Adipocyte (in vitro differentiated cells): ENCODE results near the gene CPNE5.

Experiments
- DNase-seq: peaks from one replicate; pipeline ENCODE4 v3.0.0-alpha.2; 2015; ENCODE audit warnings: low read depth
- H3K27me3 ChIP-seq: replicated peaks from 2 replicates; pipeline ENCODE4 v1.7.0; 2013; ENCODE audit warnings: mild to moderate bottlenecking, low read length, moderate library complexity; ENCODE audit not compliant: control insufficient read depth, insufficient read depth
- H3K36me3 ChIP-seq: 2 replicates; pipeline ENCODE4 v1.7.0; 2013; ENCODE audit warnings: low read length, mild to moderate bottlenecking, moderate library complexity; ENCODE audit not compliant: control insufficient read depth, insufficient read depth, severe bottlenecking
- H3K4me1 ChIP-seq: 2 replicates; pipeline ENCODE4 v1.7.0; 2013; ENCODE audit warnings: mild to moderate bottlenecking, low read length, moderate library complexity; ENCODE audit not compliant: control insufficient read depth, insufficient read depth
- H3K4me3 ChIP-seq: 2 replicates; pipeline ENCODE4 v1.7.0; 2013; ENCODE audit warnings: mild to moderate bottlenecking, low read length, moderate library complexity
- H3K9ac ChIP-seq: 2 replicates; pipeline ENCODE4 v1.7.0; 2013; ENCODE audit warnings: mild to moderate bottlenecking, low read length, moderate library complexity
- H3K9me3 ChIP-seq: 2 replicates; pipeline ENCODE4 v1.7.0; 2013; ENCODE audit warnings: mild to moderate bottlenecking, low read length, moderate library complexity; ENCODE audit not compliant: control insufficient read depth

The CPNE5 gene

GRCh38 chr6:36766399-36766945, 72.8 kb downstream of the CPNE5 start:
- H3K9me3 ChIP-seq: no peaks in the 10 kb centered on the region
- H3K4me3 ChIP-seq: no peak overlapping the region
- H3K9ac ChIP-seq: no peak overlapping the region
- H3K4me1 ChIP-seq: peaks cover 6% of the 10 kb centered on the region
- H3K36me3 ChIP-seq: no peaks in the 10 kb centered on the region
- H3K27me3 ChIP-seq: peaks cover 16% of the 10 kb centered on the region
- DNase-seq: no peak

DNA sequence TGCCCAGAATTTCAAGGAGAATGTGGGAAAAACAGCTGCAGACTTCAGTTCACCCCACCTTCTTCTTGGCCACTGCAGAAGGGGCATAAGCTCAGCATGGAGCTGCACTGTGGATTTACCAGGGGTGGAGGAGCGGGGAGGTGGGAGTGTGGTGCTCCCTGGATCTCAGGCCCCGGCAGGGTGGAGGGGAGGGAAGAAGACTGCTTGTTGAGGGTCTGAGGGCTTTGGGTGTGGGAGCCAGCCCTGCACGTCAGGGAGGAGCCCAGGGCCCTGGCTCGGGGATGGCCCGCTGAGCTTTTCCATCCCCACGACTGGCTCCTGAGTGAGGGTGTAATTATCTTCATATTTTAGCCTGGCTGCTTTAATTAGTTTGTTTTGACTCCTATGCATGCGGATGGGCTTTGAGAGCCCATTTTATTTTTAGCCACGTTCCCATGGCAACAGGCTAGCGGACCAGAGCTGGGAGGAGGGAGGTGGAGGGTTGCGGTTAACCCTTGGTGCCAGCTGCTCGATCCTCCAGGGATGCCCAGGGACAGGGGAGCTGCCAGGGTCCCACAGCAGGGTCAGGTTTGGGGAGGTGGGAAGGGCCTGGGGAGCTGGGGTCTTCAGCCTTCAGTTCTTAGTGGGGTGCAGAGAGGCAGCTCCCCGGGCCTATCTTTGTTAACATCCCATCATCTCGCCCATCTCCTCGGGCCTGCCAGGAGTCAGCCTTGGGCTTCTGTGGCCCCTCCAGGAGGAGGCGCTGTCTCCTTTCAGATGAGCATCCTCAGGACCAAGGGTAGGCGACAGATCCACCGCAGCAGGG, 73.4 kb downstream of the CPNE5 start:
- DNase-seq: peak; percentile 92
- no peak overlapping the region for H3K4me3 ChIP-seq

GRCh38 chr6:36765190-36765589, 74.1 kb downstream of the CPNE5 start:
- H3K9me3 ChIP-seq: no peaks in the 10 kb centered on the region

More for the DNA sequence above, 73.4 kb downstream of the CPNE5 start:
- Histone ChIP-seq H3K9ac (no peak overlapping the region), H3K27me3 (peaks cover 22% of the 10 kb centered on the region), H3K4me1 (peaks cover 6% of the 10 kb centered on the region), H3K9me3 (no peaks in the 10 kb centered on the region), H3K36me3 (no peaks in the 10 kb centered on the region)

DNA sequence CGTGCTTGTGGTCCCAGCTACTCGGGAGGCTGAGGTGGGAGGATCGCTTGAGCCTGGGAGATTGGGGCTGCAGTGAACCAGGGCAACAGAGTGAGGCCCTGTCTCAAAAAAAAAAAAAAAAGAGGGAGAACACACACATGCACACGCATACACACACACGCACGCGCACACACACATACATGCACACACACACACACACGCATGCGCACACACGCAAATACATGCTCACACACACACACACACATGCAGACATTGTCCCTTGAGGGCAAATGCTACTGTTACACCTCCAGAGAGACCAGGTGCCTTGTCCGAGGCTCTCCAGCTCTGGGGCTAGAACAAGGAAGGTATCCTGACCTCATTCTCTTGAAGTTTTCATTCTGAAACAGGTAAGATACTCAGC, 77.1 kb downstream of the CPNE5 start:
- no peak overlapping the region for H3K4me3 ChIP-seq
- H3K9ac ChIP-seq: no peak overlapping the region
- no peaks in the 10 kb centered on the region for H3K9me3 ChIP-seq
- peaks cover 29% of the 10 kb centered on the region for H3K27me3 ChIP-seq
- no peak for DNase-seq
- peaks cover 3% of the 10 kb centered on the region for H3K4me1 ChIP-seq
- no peaks in the 10 kb centered on the region for H3K36me3 ChIP-seq

More at GRCh38 chr6:36765190-36765589, 74.1 kb downstream of the CPNE5 start:
- H3K36me3 ChIP-seq: no peaks in the 10 kb centered on the region
- H3K4me1 ChIP-seq: peaks cover 6% of the 10 kb centered on the region
- no peak for DNase-seq
- H3K27me3 ChIP-seq: peaks cover 28% of the 10 kb centered on the region
- H3K9ac ChIP-seq: no peak overlapping the region
- H3K4me3 ChIP-seq: no peak overlapping the region

DNA sequence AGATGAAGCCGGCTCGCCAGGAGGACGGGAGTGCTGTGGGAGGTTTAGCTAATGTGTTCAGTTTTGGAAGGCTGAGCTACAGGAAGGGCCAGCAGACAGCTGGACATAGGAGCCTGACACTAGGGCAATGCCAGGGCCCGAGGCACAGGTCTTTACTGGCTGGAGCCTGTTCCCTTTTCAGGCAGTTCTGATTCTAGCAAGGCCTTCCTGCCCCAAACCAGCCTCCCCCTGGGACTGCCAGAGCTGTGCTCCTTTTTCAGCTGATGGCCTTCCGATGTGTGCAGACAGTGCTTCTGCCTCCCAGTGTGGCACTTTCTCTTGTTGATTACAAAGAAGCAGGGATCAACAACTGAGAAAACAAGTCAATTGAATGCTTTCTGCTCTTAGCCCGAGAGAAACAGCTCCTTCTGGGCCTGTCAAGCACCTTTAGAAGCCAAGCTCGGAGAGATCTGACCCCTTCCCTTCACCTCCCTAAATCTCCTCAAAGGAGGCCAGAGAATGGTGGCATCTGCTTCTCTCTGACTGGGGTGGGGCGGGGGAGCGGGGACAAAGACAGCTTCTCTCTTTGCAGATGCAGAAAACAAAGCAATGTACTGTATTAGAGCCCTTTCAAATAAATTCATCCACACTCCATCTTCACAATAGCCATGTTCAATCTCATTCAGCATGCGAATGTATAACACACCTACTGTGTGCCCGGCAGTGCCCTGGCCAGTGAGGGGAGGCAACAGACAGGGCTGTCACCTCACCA, 78.4 kb downstream of the CPNE5 start:
- peaks cover 29% of the 10 kb centered on the region for H3K27me3 ChIP-seq
- no peak overlapping the region for H3K4me3 ChIP-seq
- H3K9me3 ChIP-seq: no peaks in the 10 kb centered on the region
- no peaks in the 10 kb centered on the region for H3K36me3 ChIP-seq
- no peak overlapping the region for H3K9ac ChIP-seq
- DNase-seq: no peak
- peaks cover 3% of the 10 kb centered on the region for H3K4me1 ChIP-seq

DNA sequence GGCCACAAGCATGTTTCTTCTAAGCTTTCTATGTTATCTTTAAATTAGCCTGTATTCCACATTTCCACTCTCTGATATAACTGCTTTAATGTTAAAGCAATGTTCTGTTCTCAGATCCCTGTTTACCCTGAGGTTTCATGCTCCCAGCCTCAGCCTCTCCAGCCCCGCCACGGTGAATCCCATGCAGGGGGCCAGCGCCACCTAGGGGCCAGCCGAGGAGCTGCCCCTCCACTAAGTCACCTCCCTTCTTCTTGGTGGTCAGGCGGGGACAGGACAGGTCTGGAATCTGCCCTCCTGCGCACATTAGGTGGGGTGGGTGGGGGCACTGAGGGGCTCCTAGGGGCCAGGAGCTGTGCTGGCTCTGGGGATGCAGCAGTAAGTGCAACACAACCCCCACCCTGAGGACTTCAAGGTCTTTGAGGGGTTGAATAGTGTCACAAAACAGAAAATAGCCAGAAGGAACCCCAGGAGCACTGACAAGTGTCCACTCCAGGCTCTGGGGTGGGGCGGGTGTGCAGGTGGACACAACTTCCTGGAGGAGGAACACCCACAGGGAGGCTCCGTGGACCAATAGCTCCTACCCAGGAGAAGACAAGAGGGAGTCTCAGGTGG, 80.0 kb downstream of the CPNE5 start:
- H3K9ac ChIP-seq: no peak overlapping the region
- peaks cover 27% of the 10 kb centered on the region for H3K27me3 ChIP-seq
- H3K4me3 ChIP-seq: no peak overlapping the region
- peak; percentile 92 for DNase-seq
- no peaks in the 10 kb centered on the region for H3K9me3 ChIP-seq
- no peaks in the 10 kb centered on the region for H3K36me3 ChIP-seq
- H3K4me1 ChIP-seq: peaks cover 3% of the 10 kb centered on the region

DNA sequence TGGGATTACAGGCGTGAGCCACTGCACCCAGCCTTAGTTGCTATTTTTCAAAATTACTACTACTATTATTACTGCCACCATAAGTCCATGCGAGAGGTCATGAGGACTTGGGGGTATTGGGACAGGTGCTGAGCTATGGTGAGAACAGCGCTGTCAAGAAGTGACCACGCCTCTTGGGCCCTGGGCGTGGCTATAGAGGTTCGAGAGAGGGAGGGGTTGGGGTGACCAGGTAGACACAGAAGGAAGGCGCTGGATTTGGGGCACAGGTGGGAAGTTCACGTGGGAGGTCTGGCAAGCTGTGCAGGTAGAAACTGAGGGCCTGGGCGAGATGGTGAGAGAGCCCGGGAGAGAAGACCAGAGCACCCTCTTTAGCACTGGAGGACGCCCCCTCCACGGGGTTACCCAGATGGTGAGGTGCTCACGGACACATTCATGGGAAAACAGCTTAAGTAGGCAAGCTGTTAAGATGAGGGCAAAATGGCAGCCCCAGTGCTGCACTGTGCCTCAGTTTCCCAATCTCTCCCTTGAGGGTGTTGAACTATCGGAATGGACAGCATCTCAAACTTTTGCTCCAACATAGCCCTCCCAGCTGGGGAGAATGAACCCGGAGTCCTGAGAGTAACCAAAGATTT, 80.6 kb downstream of the CPNE5 start:
- peaks cover 25% of the 10 kb centered on the region for H3K27me3 ChIP-seq

DNA sequence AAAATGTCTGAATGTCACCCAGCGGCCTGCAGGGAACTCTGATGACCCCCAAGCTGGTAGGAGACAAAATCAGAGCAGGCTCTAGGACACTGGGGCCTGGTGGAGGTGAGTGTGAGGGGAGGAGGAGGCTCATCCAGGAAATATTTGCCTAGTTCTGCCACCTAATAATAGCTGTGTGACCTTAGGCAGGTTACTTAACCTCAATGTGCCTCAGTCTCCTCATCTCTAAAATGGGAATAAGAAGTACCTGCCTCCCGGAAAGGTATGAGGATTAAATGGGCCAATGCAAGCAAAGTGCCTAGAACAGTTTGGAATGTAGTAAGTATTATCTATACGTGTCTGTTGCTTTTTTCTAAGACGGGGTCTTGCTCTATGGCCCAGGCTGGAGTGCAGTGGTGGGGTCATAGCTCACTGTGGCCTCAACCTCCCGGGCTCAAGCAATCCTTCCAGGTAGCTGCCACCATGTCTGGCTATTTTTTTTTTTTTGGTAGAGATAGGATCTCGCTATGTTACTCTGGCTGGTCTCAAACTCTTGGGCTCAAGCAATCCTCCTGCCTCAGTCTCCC, 81.2 kb downstream of the CPNE5 start:
- Histone ChIP-seq H3K4me3 (no peak overlapping the region), H3K36me3 (no peaks in the 10 kb centered on the region), H3K27me3 (peaks cover 24% of the 10 kb centered on the region), H3K4me1 (peaks cover 3% of the 10 kb centered on the region), H3K9me3 (no peaks in the 10 kb centered on the region), H3K9ac (no peak overlapping the region)
- no peak for DNase-seq

More for the DNA sequence above, 80.6 kb downstream of the CPNE5 start:
- Histone ChIP-seq H3K36me3 (no peaks in the 10 kb centered on the region), H3K4me1 (peaks cover 3% of the 10 kb centered on the region), H3K4me3 (no peak overlapping the region), H3K9ac (no peak overlapping the region), H3K9me3 (no peaks in the 10 kb centered on the region)
- no peak for DNase-seq

GRCh38 chr6:36757206-36757605, 82.0 kb downstream of the CPNE5 start:
- no peak for DNase-seq
- Histone ChIP-seq H3K4me1 (peaks cover 3% of the 10 kb centered on the region), H3K9ac (no peak overlapping the region), H3K36me3 (no peaks in the 10 kb centered on the region), H3K9me3 (no peaks in the 10 kb centered on the region), H3K4me3 (no peak overlapping the region), H3K27me3 (peaks cover 18% of the 10 kb centered on the region)

GRCh38 chr6:36756786-36757185, 82.5 kb downstream of the CPNE5 start:
- no peaks in the 10 kb centered on the region for H3K9me3 ChIP-seq
- H3K27me3 ChIP-seq: peaks cover 16% of the 10 kb centered on the region
- no peak for DNase-seq
- H3K4me1 ChIP-seq: peaks cover 3% of the 10 kb centered on the region
- no peaks in the 10 kb centered on the region for H3K36me3 ChIP-seq
- H3K4me3 ChIP-seq: no peak overlapping the region
- no peak overlapping the region for H3K9ac ChIP-seq
